H9 (cell line): ENCODE data around the gene CSF1R. TPM values are rescaled to one million over a fixed set of nuclear protein-coding genes. Genes with fewer than 3 reads are reported as not detected.

Experiments used
- DNase-seq: peaks from one replicate; pipeline ENCODE4 v3.0.0-alpha.2; 2017
- H2AFZ ChIP-seq: one replicate; pipeline ENCODE4 v1.6.1; 2013; ENCODE audit warnings: mild to moderate bottlenecking, low read length, control low read depth, moderate library complexity
- H2AK5ac ChIP-seq: 2 replicates; pipeline ENCODE4 v1.6.1; 2013; ENCODE audit warnings: low read length, control low read depth, mixed read lengths; ENCODE audit not compliant: insufficient read length
- H2BK120ac ChIP-seq: one replicate; pipeline ENCODE4 v1.6.1; 2013; ENCODE audit warnings: low read depth, mild to moderate bottlenecking, low read length, control low read depth, inconsistent platforms; ENCODE audit not compliant: poor library complexity, severe bottlenecking
- H2BK12ac ChIP-seq: 2 replicates; pipeline ENCODE4 v1.6.1; 2013; ENCODE audit warnings: low read length, control low read depth, mixed read lengths, low read depth; ENCODE audit not compliant: insufficient read length
- H2BK15ac ChIP-seq: 2 replicates; pipeline ENCODE4 v1.6.1; 2013; ENCODE audit warnings: low read depth, low read length, control low read depth
- H2BK20ac ChIP-seq: one replicate; pipeline ENCODE4 v1.6.1; 2013; ENCODE audit warnings: low read depth, mild to moderate bottlenecking, low read length, control low read depth, inconsistent platforms; ENCODE audit not compliant: poor library complexity, severe bottlenecking
- H2BK5ac ChIP-seq: 2 replicates; pipeline ENCODE4 v1.6.1; 2013; ENCODE audit warnings: low read length, control low read depth, mixed read lengths; ENCODE audit not compliant: insufficient read length
- H3K14ac ChIP-seq: 2 replicates; pipeline ENCODE4 v1.6.1; 2013; ENCODE audit warnings: low read length, control low read depth; ENCODE audit not compliant: insufficient read depth
- H3K18ac ChIP-seq: 2 replicates; pipeline ENCODE4 v1.6.1; 2013; ENCODE audit warnings: low read depth, mild to moderate bottlenecking, mixed read lengths, low read length, control low read depth; ENCODE audit not compliant: insufficient read length
- H3K23ac ChIP-seq: 2 replicates; pipeline ENCODE4 v1.6.1; 2013; ENCODE audit warnings: low read length, control low read depth, mixed read lengths, low read depth; ENCODE audit not compliant: insufficient read length
- H3K23me2 ChIP-seq: 2 replicates; pipeline ENCODE4 v1.6.1; 2013; ENCODE audit warnings: low read depth, mild to moderate bottlenecking, mixed read lengths, low read length, control low read depth; ENCODE audit not compliant: insufficient read length, poor library complexity, severe bottlenecking
- H3K27ac ChIP-seq: 2 replicates; pipeline ENCODE4 v1.5.1; 2013; ENCODE audit warnings: low read length, control low read depth, mixed read lengths, low read depth; ENCODE audit not compliant: insufficient read length
- H3K27me3 ChIP-seq: 2 replicates; pipeline ENCODE4 v1.6.1; 2013; ENCODE audit warnings: low read length, control low read depth, inconsistent platforms; ENCODE audit not compliant: insufficient read depth
- H3K4ac ChIP-seq: 2 replicates; pipeline ENCODE4 v1.6.1; 2013; ENCODE audit warnings: low read depth, mild to moderate bottlenecking, control low read depth, inconsistent platforms, low read length, moderate library complexity
- H3K4me1 ChIP-seq: 2 replicates; pipeline ENCODE4 v1.6.1; 2013; ENCODE audit warnings: low read length, control low read depth, inconsistent platforms; ENCODE audit not compliant: insufficient read depth
- H3K4me2 ChIP-seq: 2 replicates; pipeline ENCODE4 v1.6.1; 2013; ENCODE audit warnings: low read length, control low read depth, mixed read lengths; ENCODE audit not compliant: insufficient read length, insufficient read depth
- H3K56ac ChIP-seq: 2 replicates; pipeline ENCODE4 v1.6.1; 2013; ENCODE audit warnings: low read depth, mild to moderate bottlenecking, mixed read lengths, low read length, control low read depth; ENCODE audit not compliant: insufficient read length
- H3K79me1 ChIP-seq: 2 replicates; pipeline ENCODE4 v1.6.1; 2013; ENCODE audit warnings: low read depth, mild to moderate bottlenecking, moderate library complexity, low read length, control low read depth, inconsistent platforms; ENCODE audit not compliant: insufficient read depth, poor library complexity, severe bottlenecking
- H3K79me2 ChIP-seq: 2 replicates; pipeline ENCODE4 v1.6.1; 2013; ENCODE audit warnings: low read length, control low read depth, inconsistent platforms; ENCODE audit not compliant: insufficient read depth
- H3K9ac ChIP-seq: 2 replicates; pipeline ENCODE4 v1.6.1; 2013; ENCODE audit warnings: low read length, control low read depth, mixed read lengths; ENCODE audit not compliant: insufficient read length; ENCODE audit errors: extremely low read depth
- H3K9me3 ChIP-seq: one replicate; pipeline ENCODE4 v1.6.1; 2013; ENCODE audit warnings: low read depth, low read length, inconsistent platforms; ENCODE audit not compliant: control insufficient read depth
- H3T11ph ChIP-seq: one replicate; pipeline ENCODE4 v1.6.1; 2013; ENCODE audit warnings: mild to moderate bottlenecking, low read length, control low read depth, inconsistent platforms
- H4K20me1 ChIP-seq: one replicate; pipeline ENCODE4 v1.6.1; 2013; ENCODE audit not compliant: control insufficient read depth, insufficient read length, insufficient read depth
- H4K5ac ChIP-seq: 2 replicates; pipeline ENCODE4 v1.6.1; 2013; ENCODE audit warnings: low read depth, mild to moderate bottlenecking, mixed read lengths, low read length, control low read depth; ENCODE audit not compliant: insufficient read length
- H4K8ac ChIP-seq: replicated peaks from 2 replicates; pipeline ENCODE4 v1.6.1; 2013; ENCODE audit warnings: low read length, control low read depth, mixed read lengths, low read depth; ENCODE audit not compliant: insufficient read length
- H4K91ac ChIP-seq: 2 replicates; pipeline ENCODE4 v1.6.1; 2013; ENCODE audit warnings: low read depth, mild to moderate bottlenecking, moderate library complexity, mixed read lengths, low read length, control low read depth; ENCODE audit not compliant: insufficient read length
- H3K27ac Mint-ChIP-seq, 3 experiments: 2 replicates in 2 of 3; 3 replicates in 1 of 3; pipeline ENCODE4 v1.8.0; 2020 to 2021; ENCODE audit warnings: mixed read lengths in 3 of 3, mild to moderate bottlenecking in 1 of 3, moderate library complexity in 1 of 3
- H3K27me3 Mint-ChIP-seq: 2 replicates; pipeline ENCODE4 v1.8.0; 2021; ENCODE audit warnings: low read depth, mild to moderate bottlenecking, moderate library complexity, mixed read lengths
- H3K36me3 Mint-ChIP-seq, 3 experiments: 2 replicates in 2 of 3; 3 replicates in 1 of 3; pipeline ENCODE4 v1.8.0; 2020 to 2021; ENCODE audit warnings: low read depth in 3 of 3, mixed read lengths in 3 of 3; ENCODE audit not compliant: insufficient read depth in 1 of 3
- H3K4me1 Mint-ChIP-seq, 2 experiments: 2 replicates each; pipeline ENCODE4 v1.8.0; 2020; ENCODE audit warnings: mixed read lengths in 2 of 2
- H3K4me3 Mint-ChIP-seq, 2 experiments: 2 replicates in 1 of 2; 3 replicates in 1 of 2; pipeline ENCODE4 v1.8.0; 2020 to 2021; ENCODE audit warnings: mild to moderate bottlenecking in 2 of 2, mixed read lengths in 2 of 2, moderate library complexity in 1 of 2
- H3K9me3 Mint-ChIP-seq, 2 experiments: 2 replicates in 1 of 2; 3 replicates in 1 of 2; pipeline ENCODE4 v1.8.0; 2020; ENCODE audit warnings: mild to moderate bottlenecking in 2 of 2, mixed read lengths in 2 of 2, moderate library complexity in 1 of 2
- CTCF ChIP-seq: fragments of 200-600 bp; sonication (generic); conservative IDR thresholded peaks from 3 replicates; pipeline ENCODE4 v1.8.0; 2021; ENCODE audit warnings: antibody characterized with exemption, mild to moderate bottlenecking
- WGBS: extraction: QIAGEN DNeasy Blood & Tissue Kit; methylation state at CpG from one replicate; pipeline ENCODE4 v1.1.7; 2013; ENCODE audit warnings: missing lambda C conversion rate, low lambda C conversion rate, mixed read lengths; ENCODE audit not compliant: insufficient read length; ENCODE audit errors: extremely low coverage; 5-methylcytosine and 5-hydroxymethylcytosine counted together
- total RNA-seq: library from RNA; stranded (reverse); gene quantifications from 2 replicates; pipeline ENCODE4 v1.2.1, GENCODE V29; 2021

CSF1R gene
- total RNA-seq, 1 experiment from 2014 or later = 0.13 TPM

GRCh38 chr5:150059623-150060022 lies 26.7 kb downstream of the CSF1R start:
- no peaks in the 10 kb centered on the region for H4K20me1 ChIP-seq
- no peak overlapping the region for H3K9ac ChIP-seq
- H3K4me1 ChIP-seq = peaks cover 4% of the 10 kb centered on the region; the same call in 1 of the 2 replicates
- H3K18ac ChIP-seq = no peak overlapping the region
- H4K91ac ChIP-seq = no peak overlapping the region
- Mint-ChIP-seq H3K36me3 (peaks cover 0 to 7% (median 5%) of the 10 kb centered on the region in 3 experiments; a peak in 3 of 7 replicates), H3K27ac (no peak overlapping the region), H3K27me3 (peaks cover 37% of the 10 kb centered on the region), H3K9me3 (no peaks in the 10 kb centered on the region), H3K4me1 (peaks cover 21 to 32% of the 10 kb centered on the region in 2 experiments), H3K4me3 (no peak overlapping the region)
- no CpG with 5 or more reads among the region's 11 CpGs for WGBS
- no peak overlapping the region for H3K14ac ChIP-seq
- H2AK5ac ChIP-seq = no peak overlapping the region
- H2BK15ac ChIP-seq = no peak overlapping the region
- no peaks in the 10 kb centered on the region for H3K79me1 ChIP-seq
- no peaks in the 10 kb centered on the region for H3K27me3 ChIP-seq
- no peak overlapping the region for H3K27ac ChIP-seq
- no peak overlapping the region for H4K8ac ChIP-seq
- no peak overlapping the region for H2BK120ac ChIP-seq
- no peak overlapping the region for H2AFZ ChIP-seq
- no peak overlapping the region for H2BK5ac ChIP-seq
- no peak overlapping the region for H3T11ph ChIP-seq
- no peak overlapping the region for H3K56ac ChIP-seq
- H3K4ac ChIP-seq = no peak overlapping the region
- H3K4me2 ChIP-seq = no peak overlapping the region
- no peak overlapping the region for H2BK12ac ChIP-seq
- no peaks in the 10 kb centered on the region for H3K9me3 ChIP-seq
- no peak for TF ChIP-seq CTCF
- no peak for DNase-seq
- no peaks in the 10 kb centered on the region for H3K23me2 ChIP-seq
- no peak overlapping the region for H3K23ac ChIP-seq
- H3K79me2 ChIP-seq = no peaks in the 10 kb centered on the region
- H2BK20ac ChIP-seq = no peak overlapping the region
- no peak overlapping the region for H4K5ac ChIP-seq
